Osteocyte (in vitro differentiated cells): Measurements from ENCODE around the gene HDHD3. TPM values are rescaled to one million over a fixed set of nuclear protein-coding genes. Genes with fewer than 3 reads are reported as not detected.
"Not testable (repeated sequence)": the region's sequence is repeated elsewhere in the genome, so short reads cannot be mapped to it uniquely, and the experiment has no call there.

Source experiments
- DNase-seq: peaks from one replicate; pipeline ENCODE4 v3.0.0; 2021; ENCODE audit warnings: mixed read lengths; ENCODE audit not compliant: unreplicated experiment; ENCODE audit errors: extremely low spot score
- H3K27ac Mint-ChIP-seq: one replicate; pipeline ENCODE4 v1.8.0; 2021; ENCODE audit warnings: mild to moderate bottlenecking, mixed read lengths; ENCODE audit not compliant: unreplicated experiment
- H3K27me3 Mint-ChIP-seq: one replicate; pipeline ENCODE4 v1.8.0; 2021; ENCODE audit warnings: mixed read lengths; ENCODE audit not compliant: unreplicated experiment
- H3K36me3 Mint-ChIP-seq: one replicate; pipeline ENCODE4 v1.8.0; 2021; ENCODE audit warnings: mixed read lengths; ENCODE audit not compliant: unreplicated experiment
- H3K4me1 Mint-ChIP-seq: one replicate; pipeline ENCODE4 v1.8.0; 2021; ENCODE audit warnings: mixed read lengths; ENCODE audit not compliant: unreplicated experiment
- H3K4me3 Mint-ChIP-seq: one replicate; pipeline ENCODE4 v1.8.0; 2021; ENCODE audit warnings: mild to moderate bottlenecking, moderate library complexity, mixed read lengths; ENCODE audit not compliant: unreplicated experiment
- H3K9me3 Mint-ChIP-seq: one replicate; pipeline ENCODE4 v1.8.0; 2021; ENCODE audit warnings: mixed read lengths; ENCODE audit not compliant: unreplicated experiment
- CTCF ChIP-seq: fragments of 200-600 bp; sonication (generic); IDR thresholded peaks from 2 replicates; pipeline ENCODE4 v1.5.0; 2021; ENCODE audit warnings: antibody characterized with exemption, mild to moderate bottlenecking, moderate library complexity
- total RNA-seq: library from RNA; stranded (reverse); gene quantifications from 2 replicates; pipeline ENCODE4 v1.2.1, GENCODE V29; 2021

The HDHD3 gene
- total RNA-seq, 1 donor from 2014 or later = 12.7 TPM

DNA sequence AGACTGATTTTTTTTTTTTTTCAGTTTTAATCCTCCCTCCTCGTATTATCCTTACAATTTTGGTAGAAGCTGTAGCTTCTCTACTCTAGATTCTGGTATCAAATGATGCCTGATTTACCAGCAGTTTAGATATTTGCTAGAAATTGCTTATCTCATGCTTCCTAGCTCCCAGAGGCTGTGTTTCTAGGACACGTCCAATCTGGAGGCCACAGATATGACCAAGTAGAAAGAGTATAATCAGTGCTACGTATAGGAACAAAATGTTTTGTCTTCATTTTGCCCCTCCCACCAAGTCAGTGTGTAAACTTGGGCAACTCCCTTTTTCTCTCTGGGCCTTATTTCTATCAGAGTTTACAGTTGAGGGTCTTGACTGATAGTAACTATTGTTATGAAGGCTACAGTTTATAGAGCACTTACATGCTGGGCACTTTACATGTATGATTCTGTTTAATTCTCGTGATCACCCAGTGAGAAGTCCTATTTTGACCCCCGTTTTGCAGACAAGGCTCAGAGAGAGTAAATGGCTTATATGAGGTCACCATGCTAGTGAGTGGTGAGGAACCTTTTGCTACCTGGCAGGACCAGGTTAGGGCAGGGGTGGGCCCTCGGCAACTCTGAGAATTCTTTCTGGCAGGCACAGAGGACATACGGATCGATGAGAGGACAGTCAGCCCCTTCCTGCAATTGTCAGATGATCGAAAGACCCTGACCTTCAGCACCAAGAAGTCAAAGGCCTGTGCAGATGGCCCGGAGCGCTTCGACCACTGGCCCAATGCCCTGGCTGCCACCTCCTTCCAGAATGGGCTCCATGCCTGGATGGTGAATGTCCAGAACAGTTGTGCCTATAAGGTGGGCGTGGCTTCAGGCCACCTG lies 7.6 kb downstream of the HDHD3 start:
- Mint-ChIP-seq H3K9me3 (no peaks in the 10 kb centered on the region), H3K27ac (no peak overlapping the region), H3K27me3 (no peaks in the 10 kb centered on the region), H3K4me1 (no peaks in the 10 kb centered on the region), H3K36me3 (peaks cover 5% of the 10 kb centered on the region), H3K4me3 (no peak overlapping the region)
- DNase-seq = no peak
- TF ChIP-seq CTCF = no peak

GRCh38 chr9:113368348-113368981 lies 8.3 kb downstream of the HDHD3 start:
- H3K27me3 Mint-ChIP-seq = no peaks in the 10 kb centered on the region
- no peak for TF ChIP-seq CTCF
- DNase-seq = no peak
- no peaks in the 10 kb centered on the region for H3K4me1 Mint-ChIP-seq
- H3K36me3 Mint-ChIP-seq = peaks cover 5% of the 10 kb centered on the region
- no peaks in the 10 kb centered on the region for H3K9me3 Mint-ChIP-seq
- no peak overlapping the region for H3K27ac Mint-ChIP-seq
- H3K4me3 Mint-ChIP-seq = no peak overlapping the region

DNA sequence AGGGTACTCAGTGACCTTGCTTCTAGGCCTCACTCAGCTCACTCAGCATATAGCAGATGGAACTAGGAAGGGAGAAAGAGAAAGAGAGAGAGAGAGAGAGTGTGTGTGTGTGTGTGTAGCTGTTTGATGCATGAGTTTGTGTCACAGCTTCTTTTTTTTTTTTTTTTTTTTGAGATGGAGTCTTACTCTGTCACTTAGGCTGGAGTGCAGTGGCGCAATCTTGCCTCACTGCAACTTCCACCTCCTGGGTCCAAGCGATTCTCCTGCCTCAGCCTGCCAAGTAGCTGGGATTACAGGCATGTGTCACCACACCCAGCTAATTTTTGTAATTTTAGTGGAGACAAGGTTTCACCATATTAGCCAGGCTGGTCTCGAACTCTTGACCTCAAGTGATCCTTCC lies 11.1 kb downstream of the HDHD3 start:
- not testable (repeated sequence) for H3K27ac Mint-ChIP-seq, H3K27me3 Mint-ChIP-seq, H3K9me3 Mint-ChIP-seq, H3K36me3 Mint-ChIP-seq, H3K4me1 Mint-ChIP-seq, H3K4me3 Mint-ChIP-seq, DNase-seq

GRCh38 chr9:113364951-113365350 lies 11.8 kb downstream of the HDHD3 start:
- H3K9me3 Mint-ChIP-seq = no peaks in the 10 kb centered on the region
- no peak for TF ChIP-seq CTCF
- H3K27ac Mint-ChIP-seq = no peak overlapping the region
- H3K36me3 Mint-ChIP-seq = no peaks in the 10 kb centered on the region
- no peak for DNase-seq
- no peaks in the 10 kb centered on the region for H3K27me3 Mint-ChIP-seq
- H3K4me1 Mint-ChIP-seq = peaks cover 7% of the 10 kb centered on the region
- H3K4me3 Mint-ChIP-seq = no peak overlapping the region

DNA sequence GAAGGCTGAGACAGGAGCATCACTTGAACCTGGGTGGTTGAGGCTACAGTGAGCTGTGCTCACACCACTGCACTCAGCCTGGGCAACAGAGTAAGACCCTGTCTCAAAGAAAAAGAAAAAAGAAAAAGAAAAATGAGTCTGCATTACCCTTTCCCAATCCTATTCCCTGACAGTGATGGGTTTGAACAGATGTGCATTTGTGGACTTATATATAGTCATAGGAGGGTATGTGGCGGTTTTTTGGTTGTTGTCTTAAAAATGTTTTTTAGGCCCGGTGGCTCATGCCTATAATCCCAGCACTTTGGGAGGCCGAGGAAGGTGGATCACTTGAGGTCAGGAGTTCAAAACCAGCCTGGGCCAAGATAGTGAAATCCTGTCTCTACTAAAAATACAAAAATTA lies 13.4 kb downstream of the HDHD3 start:
- H3K9me3 Mint-ChIP-seq = no peaks in the 10 kb centered on the region
- H3K4me3 Mint-ChIP-seq = no peak overlapping the region
- no peak for DNase-seq

More for the DNA sequence above, 13.4 kb downstream of the HDHD3 start:
- Mint-ChIP-seq H3K27me3 (peaks cover 5% of the 10 kb centered on the region), H3K36me3 (no peaks in the 10 kb centered on the region), H3K27ac (no peak overlapping the region), H3K4me1 (peaks cover 7% of the 10 kb centered on the region)
- no peak for TF ChIP-seq CTCF
